Measurements from ENCODE around the gene MRPS35. TPM values are rescaled to one million over a fixed set of nuclear protein-coding genes. Genes with fewer than 3 reads are reported as not detected.

Gene MRPS35
- total RNA-seq, 1 experiment from 2014 or later: 66.7 TPM

Other genes starting within 250 kb of the MRPS35 start
- gene PPFIBP1, start 186.6 kb upstream of the MRPS35 start, total RNA-seq (2014; rRNA removed; shearing (Covaris generic)): 25.3 and 45.4 TPM in 2 replicates
- gene REP15, start 14.4 kb upstream of the MRPS35 start, total RNA-seq (2014; rRNA removed; shearing (Covaris generic)): 1.2 TPM in 1 of 2 replicates, not detected in the other
- gene KLHL42, start 69.4 kb downstream of the MRPS35 start, total RNA-seq (2014; rRNA removed; shearing (Covaris generic)): 9.1 and 13.2 TPM in 2 replicates
- gene MANSC4, start 69.4 kb downstream of the MRPS35 start, total RNA-seq (2014; rRNA removed; shearing (Covaris generic)): not detected in 2 replicates

Data from M059J (cell line).